HG02970 (cell line): Measurements from ENCODE around the gene AXDND1.
"Not testable (repeated sequence)": the region's sequence is repeated elsewhere in the genome, so short reads cannot be mapped to it uniquely, and the experiment has no call there.

Source experiments
- ATAC-seq: cut with Tn5 transposase; IDR thresholded peaks from one replicate; pipeline ENCODE4 v1.9.1; 2021; ENCODE audit warnings: mild to moderate bottlenecking, moderate library complexity, moderate number of reproducible peaks; ENCODE audit not compliant: unreplicated experiment, low FRiP score

Gene AXDND1

DNA sequence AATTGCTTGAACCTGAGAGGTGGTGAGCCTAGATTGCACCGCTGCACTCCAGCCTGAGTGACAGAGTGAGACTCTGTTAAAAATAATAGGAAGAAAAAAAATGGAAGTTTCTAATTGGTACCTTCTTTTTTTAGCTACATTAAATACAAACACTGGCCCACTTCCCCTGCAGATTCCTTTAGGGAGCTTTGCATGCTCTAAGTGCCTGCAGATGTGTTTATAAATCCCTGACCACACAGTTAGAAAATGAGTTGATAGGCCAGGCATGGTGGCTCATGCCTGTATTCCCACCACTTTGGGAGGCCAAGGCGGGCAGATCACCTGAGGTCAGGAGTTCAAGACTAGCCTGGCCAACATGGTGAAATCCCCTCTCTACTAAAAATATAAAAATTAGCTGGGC, 4.1 kb upstream of the AXDND1 start:
- not testable (repeated sequence) for ATAC-seq

- peak; percentile 21 for ATAC-seq
These were observed 476 bp downstream of the AXDND1 start for GRCh38 chr1:179366093-179366800.

DNA sequence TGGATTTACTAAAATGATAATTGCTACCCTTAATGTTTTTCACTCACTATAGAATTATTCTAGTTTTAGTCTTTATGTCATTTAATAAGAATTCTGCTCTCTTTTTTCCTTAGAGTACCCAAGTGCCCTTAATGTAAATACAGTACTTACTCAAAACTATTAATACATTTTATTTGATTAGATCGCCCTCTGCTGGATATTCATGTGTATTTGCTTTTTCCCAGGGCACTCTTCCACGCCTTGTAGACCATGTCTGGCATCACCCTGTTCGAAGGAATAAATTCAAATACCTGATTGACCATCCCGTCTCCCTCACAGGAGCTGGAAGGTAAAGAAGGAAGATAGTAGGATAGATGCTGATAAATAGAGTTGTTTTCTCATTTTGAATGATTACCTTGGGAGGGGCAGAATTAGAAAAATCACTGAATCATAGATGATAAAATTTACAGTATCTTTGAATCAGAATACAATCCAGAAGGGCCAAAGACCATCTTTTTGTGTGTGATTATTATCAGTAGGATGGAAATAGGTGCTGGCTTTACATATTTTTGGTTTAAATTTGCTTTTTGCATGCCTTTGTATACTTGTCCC, 4.1 kb downstream of the AXDND1 start:
- no peak for ATAC-seq

DNA sequence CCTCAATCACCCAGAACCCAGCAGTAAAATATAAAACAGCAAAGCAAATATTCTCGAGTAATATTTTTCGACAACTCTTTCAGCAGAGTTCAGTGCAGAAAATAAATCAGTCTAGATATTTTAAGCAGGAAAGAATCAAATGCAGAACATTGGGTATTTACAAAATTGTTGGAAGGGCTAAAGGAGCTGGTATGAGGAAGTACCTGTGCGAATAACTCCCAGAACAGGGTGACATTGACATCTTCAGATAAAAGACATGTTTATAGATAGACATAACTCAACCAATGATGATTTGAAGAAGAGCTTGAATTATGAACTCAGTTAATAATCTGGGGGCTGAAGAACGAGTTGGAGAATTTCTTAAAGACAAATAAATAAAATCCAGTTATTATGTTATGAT, 6.4 kb downstream of the AXDND1 start:
- no peak for ATAC-seq

GRCh38 chr1:179376223-179376622, 10.5 kb downstream of the AXDND1 start:
- ATAC-seq = no peak

DNA sequence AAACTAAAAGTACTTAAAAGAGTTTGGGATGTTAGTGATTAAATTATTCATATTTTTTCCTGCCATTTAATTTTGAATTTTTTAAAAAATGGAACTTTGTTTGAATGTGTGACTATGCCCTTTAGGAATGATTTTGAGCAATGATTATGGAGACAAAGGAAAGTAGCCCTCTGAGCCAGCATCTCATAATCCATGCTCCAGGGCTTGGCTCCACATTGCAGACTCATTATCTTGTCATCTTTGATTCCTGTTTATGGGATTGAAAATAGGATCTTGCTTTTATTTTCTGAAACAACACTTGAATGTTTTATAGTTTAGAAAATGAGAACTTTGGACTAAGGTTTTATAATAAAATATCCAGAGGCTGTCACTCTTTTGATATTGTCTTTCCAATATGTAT, 14.5 kb downstream of the AXDND1 start:
- ATAC-seq = no peak

GRCh38 chr1:179384027-179384426, 18.3 kb downstream of the AXDND1 start:
- no peak for ATAC-seq

DNA sequence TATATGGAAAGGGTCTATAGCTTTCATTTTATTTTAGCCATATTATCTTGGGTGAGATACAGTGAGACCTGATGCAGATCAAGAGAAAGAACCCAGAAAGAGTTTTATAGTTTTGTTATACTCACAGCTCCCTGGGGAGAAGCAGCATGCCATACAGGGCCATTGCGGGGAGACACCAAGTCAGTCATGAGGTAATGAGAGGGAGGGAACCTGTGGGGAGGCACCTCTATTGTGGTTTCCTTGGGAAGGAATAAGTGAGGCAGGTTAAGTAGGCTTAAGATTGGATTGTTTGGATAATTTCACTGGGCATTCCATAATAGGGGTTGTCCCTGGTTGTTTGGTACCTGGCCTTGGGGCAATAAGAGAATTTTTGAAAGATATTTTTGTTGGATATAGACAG, 19.7 kb downstream of the AXDND1 start:
- ATAC-seq = no peak

- no peak for ATAC-seq
These were observed 27.9 kb downstream of the AXDND1 start for GRCh38 chr1:179393721-179394120.

- not testable (repeated sequence) for ATAC-seq
These were observed 33.6 kb downstream of the AXDND1 start for GRCh38 chr1:179399399-179399798.

DNA sequence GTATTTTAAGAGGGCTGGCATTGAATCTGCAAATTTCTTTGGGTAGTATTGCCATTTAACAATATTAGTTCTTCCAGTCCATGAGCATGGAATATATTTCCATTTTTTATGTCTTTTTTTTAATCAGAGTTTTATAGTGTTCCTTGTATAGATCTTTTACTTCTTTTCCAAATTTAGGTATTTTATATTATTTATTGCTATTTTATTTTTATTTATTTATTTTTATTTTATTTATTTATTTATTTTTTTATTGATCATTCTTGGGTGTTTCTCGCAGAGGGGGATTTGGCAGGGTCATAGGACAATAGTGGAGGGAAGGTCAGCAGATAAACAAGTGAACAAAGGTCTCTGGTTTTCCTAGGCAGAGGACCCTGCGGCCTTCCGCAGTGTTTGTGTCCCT, 52.0 kb downstream of the AXDND1 start:
- ATAC-seq = not testable (repeated sequence)

GRCh38 chr1:179418706-179419105, 52.9 kb downstream of the AXDND1 start:
- ATAC-seq = not testable (repeated sequence)

- ATAC-seq = no peak
These were observed 58.8 kb downstream of the AXDND1 start for GRCh38 chr1:179424610-179425009.

DNA sequence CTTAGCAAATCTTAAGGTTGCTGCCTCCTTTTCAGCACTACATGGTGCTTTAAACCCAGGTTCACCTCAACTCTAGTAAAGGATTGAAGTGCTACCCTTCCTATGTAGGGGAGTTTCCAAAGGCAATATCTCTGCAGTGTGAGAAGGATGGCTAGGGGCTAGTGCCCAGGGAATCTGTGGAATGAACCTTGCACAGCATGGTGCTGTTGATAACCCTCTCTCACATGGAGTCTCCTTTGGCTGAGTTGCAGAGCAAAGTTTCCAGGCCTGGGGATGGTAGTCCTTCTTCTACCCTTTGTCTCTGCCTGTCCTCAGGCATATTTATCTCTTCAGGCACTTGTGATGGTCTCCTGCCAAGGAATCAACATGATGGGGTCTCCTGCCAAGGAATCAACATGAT, 59.4 kb downstream of the AXDND1 start:
- ATAC-seq = no peak

- no peak for ATAC-seq
These were observed 71.4 kb downstream of the AXDND1 start for GRCh38 chr1:179437171-179437570.

- ATAC-seq = not testable (repeated sequence)
These were observed 73.9 kb downstream of the AXDND1 start for GRCh38 chr1:179439646-179440045.

DNA sequence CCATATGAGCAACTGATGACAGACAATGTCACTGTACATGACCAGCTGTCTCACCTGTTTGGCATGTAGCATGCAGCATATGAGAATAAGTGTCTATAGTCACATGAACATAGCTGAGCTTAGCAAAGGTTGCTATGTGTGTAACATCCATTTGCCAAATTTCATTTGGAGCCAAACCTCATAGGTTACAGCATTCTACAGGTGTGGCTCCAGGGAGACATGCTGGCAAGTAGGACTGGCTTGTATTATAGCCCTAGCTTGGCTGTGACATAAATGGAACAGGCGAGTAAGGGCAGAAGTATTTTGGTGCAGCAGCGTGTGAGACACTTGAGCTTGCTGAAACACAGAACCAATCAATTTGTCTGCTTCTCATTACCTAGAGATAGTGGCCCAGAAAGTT, 74.5 kb downstream of the AXDND1 start:
- not testable (repeated sequence) for ATAC-seq

DNA sequence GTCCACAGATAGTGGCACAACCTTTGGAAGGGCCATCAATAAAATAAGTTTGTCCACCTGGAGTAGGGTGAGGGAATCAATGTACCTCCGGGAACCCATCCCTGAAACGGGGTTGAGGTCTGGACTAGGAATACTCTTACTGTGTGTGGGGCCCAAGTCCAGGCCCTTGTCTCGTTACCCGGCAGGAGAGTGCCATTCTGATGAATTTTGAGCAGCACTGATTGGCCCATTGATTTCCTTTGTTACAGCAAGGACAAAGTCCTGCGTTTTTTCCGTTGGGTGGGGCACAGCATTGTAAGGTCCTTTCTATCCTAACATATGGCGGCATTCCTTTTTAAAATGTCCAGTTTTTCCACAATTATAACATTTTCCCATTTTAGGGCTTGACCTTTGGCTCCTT, 75.2 kb downstream of the AXDND1 start:
- ATAC-seq = no peak

DNA sequence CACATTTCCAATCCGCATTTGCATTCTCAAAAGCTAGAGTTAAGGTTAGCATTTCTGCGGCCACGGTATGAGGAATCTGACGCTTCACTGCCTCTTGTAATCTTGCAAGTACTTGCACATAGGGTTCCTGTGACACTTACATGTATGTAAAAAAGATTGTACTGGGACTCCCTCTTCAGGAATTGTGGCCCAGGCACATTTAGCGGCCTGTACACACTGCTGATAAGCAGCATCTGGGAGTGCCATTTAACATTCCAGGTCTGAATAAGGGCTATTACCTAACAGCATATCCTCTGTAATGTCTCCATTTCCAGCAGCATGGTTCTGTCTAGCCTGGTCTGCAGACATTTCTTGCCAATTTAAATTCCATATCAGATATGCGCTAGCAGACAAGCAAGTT, 75.7 kb downstream of the AXDND1 start:
- no peak for ATAC-seq

GRCh38 chr1:179442846-179443245, 77.1 kb downstream of the AXDND1 start:
- not testable (repeated sequence) for ATAC-seq

DNA sequence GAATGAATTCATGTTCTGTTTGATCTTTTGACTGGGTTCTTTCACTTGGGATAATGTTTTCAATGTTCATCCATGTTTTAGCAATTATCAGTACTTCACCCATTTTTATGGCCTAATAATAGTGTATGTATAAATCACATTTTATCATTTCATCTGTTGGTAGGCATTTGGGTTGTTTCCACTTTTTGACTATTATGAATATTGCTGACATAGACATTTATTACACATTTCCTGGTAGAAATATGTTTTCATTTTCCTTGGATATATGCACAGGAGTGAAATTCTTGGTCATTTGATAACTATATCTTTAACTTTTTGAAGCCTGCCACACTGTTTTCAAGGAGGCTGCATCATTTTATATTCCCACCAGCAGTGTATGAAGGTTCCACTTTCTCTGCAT, 79.8 kb downstream of the AXDND1 start:
- ATAC-seq = no peak

DNA sequence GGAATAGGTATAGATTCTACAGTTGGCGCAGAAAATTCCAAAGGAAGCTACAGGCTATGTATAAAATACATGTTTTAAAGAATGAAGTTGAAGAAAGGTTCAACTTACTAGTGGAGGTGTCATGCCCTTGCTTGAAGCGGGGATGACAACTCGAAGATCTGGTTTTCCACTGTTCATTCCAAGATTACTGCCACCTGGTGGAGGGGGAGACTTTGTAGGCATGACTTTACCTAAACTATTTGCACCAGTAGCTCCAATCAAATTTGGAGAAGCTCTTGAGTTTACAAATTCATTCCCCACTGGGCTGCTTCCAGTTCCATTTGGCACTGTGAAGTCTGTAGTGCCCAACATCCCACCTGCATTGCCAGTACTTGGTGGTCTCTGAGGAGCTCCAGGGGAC, 81.7 kb downstream of the AXDND1 start:
- no peak for ATAC-seq
